ENCODE results near the gene VWA5A.

DNA sequence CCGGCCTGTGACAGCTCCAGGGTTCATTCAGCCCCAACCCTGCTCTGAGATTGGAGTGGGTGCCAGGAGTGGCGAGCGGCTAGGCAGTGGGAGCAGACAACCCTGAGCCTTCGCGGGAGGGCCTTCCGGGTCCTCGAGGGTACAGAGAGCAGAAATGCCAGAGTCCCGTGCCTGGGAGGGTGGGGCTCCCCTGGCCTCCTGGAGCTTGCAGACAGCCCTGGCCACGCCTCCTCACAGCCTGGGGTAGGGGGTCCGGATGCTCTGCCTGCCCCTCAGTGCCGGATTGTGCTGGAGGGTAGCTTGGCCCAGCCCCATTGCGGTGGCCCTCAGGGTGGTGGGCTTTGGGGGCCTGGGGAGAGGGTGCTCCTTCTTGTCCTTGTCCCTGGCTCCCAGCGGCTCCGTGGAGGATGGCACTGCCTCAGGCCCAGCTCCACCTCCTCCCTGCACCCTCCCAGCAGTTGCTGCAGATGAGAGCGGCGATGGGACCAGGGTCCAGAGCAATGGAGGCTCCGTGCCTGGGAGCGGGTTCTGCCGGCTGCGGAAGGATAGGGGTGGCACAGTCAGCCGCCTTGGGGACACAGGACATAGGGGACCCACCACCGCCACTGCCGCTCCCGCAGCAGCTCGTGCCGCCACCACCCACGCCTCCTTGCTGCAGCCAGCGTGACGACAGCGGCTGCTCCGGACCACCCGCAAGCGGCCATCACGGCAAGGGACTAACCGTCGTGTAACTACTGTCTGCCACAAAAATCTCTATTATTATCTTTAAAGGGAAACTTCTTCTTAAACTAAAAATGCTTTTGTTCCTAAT lies 39.2 kb upstream of the VWA5A start:
- TF ChIP-seq, protein P1, sequence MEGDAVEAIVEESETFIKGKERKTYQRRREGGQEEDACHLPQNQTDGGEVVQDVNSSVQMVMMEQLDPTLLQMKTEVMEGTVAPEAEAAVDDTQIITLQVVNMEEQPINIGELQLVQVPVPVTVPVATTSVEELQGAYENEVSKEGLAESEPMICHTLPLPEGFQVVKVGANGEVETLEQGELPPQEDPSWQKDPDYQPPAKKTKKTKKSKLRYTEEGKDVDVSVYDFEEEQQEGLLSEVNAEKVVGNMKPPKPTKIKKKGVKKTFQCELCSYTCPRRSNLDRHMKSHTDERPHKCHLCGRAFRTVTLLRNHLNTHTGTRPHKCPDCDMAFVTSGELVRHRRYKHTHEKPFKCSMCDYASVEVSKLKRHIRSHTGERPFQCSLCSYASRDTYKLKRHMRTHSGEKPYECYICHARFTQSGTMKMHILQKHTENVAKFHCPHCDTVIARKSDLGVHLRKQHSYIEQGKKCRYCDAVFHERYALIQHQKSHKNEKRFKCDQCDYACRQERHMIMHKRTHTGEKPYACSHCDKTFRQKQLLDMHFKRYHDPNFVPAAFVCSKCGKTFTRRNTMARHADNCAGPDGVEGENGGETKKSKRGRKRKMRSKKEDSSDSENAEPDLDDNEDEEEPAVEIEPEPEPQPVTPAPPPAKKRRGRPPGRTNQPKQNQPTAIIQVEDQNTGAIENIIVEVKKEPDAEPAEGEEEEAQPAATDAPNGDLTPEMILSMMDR (IDR thresholded peaks at IDR 0.05): no peak
- no peak for TF ChIP-seq POLR2A (IDR thresholded peaks at IDR 0.05)

All from uterus (tissue), 2 donors.